GM12891 (cell line): ENCODE results near the gene LHX4.

Source experiments
- PAX5 ChIP-seq: IDR thresholded peaks from 2 replicates; pipeline ENCODE4 v1.6.1; 2011; ENCODE audit warnings: low read length, moderate library complexity, mild to moderate bottlenecking; ENCODE audit not compliant: insufficient read depth, severe bottlenecking
- POLR2A ChIP-seq: IDR thresholded peaks from 2 replicates; pipeline ENCODE4 v1.6.1; 2011; ENCODE audit warnings: low read depth, low read length, control low read depth
- POLR2AphosphoS5 ChIP-seq: IDR thresholded peaks from 2 replicates; pipeline ENCODE4 v1.6.1; 2011; ENCODE audit warnings: low read depth, low read length, control low read depth
- POU2F2 ChIP-seq: IDR thresholded peaks from 2 replicates; pipeline ENCODE4 v1.6.1; 2011; ENCODE audit warnings: low read depth, mild to moderate bottlenecking, control low read depth, low read length, moderate library complexity
- SPI1 ChIP-seq: IDR thresholded peaks from 2 replicates; pipeline ENCODE4 v1.6.1; 2011; ENCODE audit warnings: low read depth, low read length, control low read depth
- TAF1 ChIP-seq: IDR thresholded peaks from 2 replicates; pipeline ENCODE4 v1.6.1; 2011; ENCODE audit warnings: low read depth, low read length, control low read depth

- TF ChIP-seq POLR2AphosphoS5 (no peak), POLR2A (no peak), TAF1 (no peak), POU2F2 (no peak), PAX5 (no peak), SPI1 (no peak)
Measured at GRCh38 chr1:180254496-180254819, 24.4 kb downstream of the LHX4 start.
